ENCODE measurements around the gene FSTL5.

FSTL5 gene

GRCh38 chr4:161345741-161346140 lies 818.1 kb downstream of the FSTL5 start:
- no peak overlapping the region for H2AFZ ChIP-seq (ENCODE audit: low read depth, low read length, severe bottlenecking)
- H3K9me3 ChIP-seq (ENCODE audit: insufficient read depth, low read length), result no peaks in the 10 kb centered on the region
- TF ChIP-seq EZH2phosphoT487 (conservative IDR thresholded peaks at IDR 0.05; ENCODE audit: low read length) (no peak), CTCF (IDR thresholded peaks at IDR 0.05; ENCODE audit: insufficient read depth, low read length, poor library complexity, severe bottlenecking) (no peak)
- no peaks in the 10 kb centered on the region for H3K79me2 ChIP-seq (ENCODE audit: insufficient read depth, low read length)
- no peak overlapping the region for H3K27ac ChIP-seq (ENCODE audit: low read depth, low read length)
- H3K4me3 ChIP-seq (ENCODE audit: insufficient read depth, low read length, poor library complexity, severe bottlenecking), result no peak overlapping the region
- H3K9ac ChIP-seq (ENCODE audit: low read length), result no peak overlapping the region
- no peaks in the 10 kb centered on the region for H3K36me3 ChIP-seq (ENCODE audit: low read length)
- no peaks in the 10 kb centered on the region for H3K9me2 ChIP-seq (replicated peaks; ENCODE audit: insufficient read depth, low read length)
- H3K4me2 ChIP-seq (ENCODE audit: low read depth, low read length, poor library complexity, severe bottlenecking), result no peak overlapping the region
- H3F3A ChIP-seq (ENCODE audit: insufficient read depth), result no peaks in the 10 kb centered on the region
- H3K27me3 ChIP-seq (ENCODE audit: low read length), result no peaks in the 10 kb centered on the region
- no peaks in the 10 kb centered on the region for H4K20me1 ChIP-seq (ENCODE audit: low read depth, low read length)

- Histone ChIP-seq H2AFZ (ENCODE audit: low read depth, low read length, severe bottlenecking) (no peak overlapping the region), H3K79me2 (ENCODE audit: insufficient read depth, low read length) (no peaks in the 10 kb centered on the region), H3K36me3 (ENCODE audit: low read length) (no peaks in the 10 kb centered on the region), H3K9me3 (ENCODE audit: insufficient read depth, low read length) (no peaks in the 10 kb centered on the region), H4K20me1 (ENCODE audit: low read depth, low read length) (no peaks in the 10 kb centered on the region), H3K4me3 (ENCODE audit: insufficient read depth, low read length, poor library complexity, severe bottlenecking) (no peak overlapping the region), H3K9me2 (replicated peaks; ENCODE audit: insufficient read depth, low read length) (no peaks in the 10 kb centered on the region), H3F3A (ENCODE audit: insufficient read depth) (no peaks in the 10 kb centered on the region), H3K9ac (ENCODE audit: low read length) (no peak overlapping the region), H3K27ac (ENCODE audit: low read depth, low read length) (no peak overlapping the region), H3K27me3 (ENCODE audit: low read length) (no peaks in the 10 kb centered on the region), H3K4me2 (ENCODE audit: low read depth, low read length, poor library complexity, severe bottlenecking) (no peak overlapping the region)
- TF ChIP-seq CTCF (IDR thresholded peaks at IDR 0.05; ENCODE audit: insufficient read depth, low read length, poor library complexity, severe bottlenecking) (no peak), EZH2phosphoT487 (conservative IDR thresholded peaks at IDR 0.05; ENCODE audit: low read length) (no peak)
These were observed 820.2 kb downstream of the FSTL5 start for GRCh38 chr4:161343569-161343950.

GRCh38 chr4:161342881-161343568 lies 820.8 kb downstream of the FSTL5 start:
- H3K9me3 ChIP-seq (ENCODE audit: insufficient read depth, low read length), result no peaks in the 10 kb centered on the region
- no peaks in the 10 kb centered on the region for H3K9me2 ChIP-seq (replicated peaks; ENCODE audit: insufficient read depth, low read length)
- H3K36me3 ChIP-seq (ENCODE audit: low read length), result no peaks in the 10 kb centered on the region
- no peak overlapping the region for H3K9ac ChIP-seq (ENCODE audit: low read length)
- no peak overlapping the region for H3K27ac ChIP-seq (ENCODE audit: low read depth, low read length)
- H2AFZ ChIP-seq (ENCODE audit: low read depth, low read length, severe bottlenecking), result no peak overlapping the region
- H3K4me3 ChIP-seq (ENCODE audit: insufficient read depth, low read length, poor library complexity, severe bottlenecking), result no peak overlapping the region
- no peaks in the 10 kb centered on the region for H3K27me3 ChIP-seq (ENCODE audit: low read length)
- no peak for TF ChIP-seq EZH2phosphoT487 (conservative IDR thresholded peaks at IDR 0.05; ENCODE audit: low read length)
- TF ChIP-seq CTCF (IDR thresholded peaks at IDR 0.05; ENCODE audit: insufficient read depth, low read length, poor library complexity, severe bottlenecking), result no peak
- H4K20me1 ChIP-seq (ENCODE audit: low read depth, low read length), result no peaks in the 10 kb centered on the region
- no peaks in the 10 kb centered on the region for H3F3A ChIP-seq (ENCODE audit: insufficient read depth)
- no peaks in the 10 kb centered on the region for H3K79me2 ChIP-seq (ENCODE audit: insufficient read depth, low read length)
- no peak overlapping the region for H3K4me2 ChIP-seq (ENCODE audit: low read depth, low read length, poor library complexity, severe bottlenecking)

Data from SU-DHL-6 (cell line).